Stimulated activated CD8-positive, alpha-beta memory T cell treated with anti-CD3 and anti-CD28 coated beads, Interleukin-7, amount 100 ng/mL, for 1 hour (primary cell): ENCODE results near the gene AGBL1.

Experiments
- DNase-seq, 2 donors: peaks; one replicate each; pipeline ENCODE4 v3.0.0-alpha.2; 2020; ENCODE audit warnings: low read depth in 2 of 2

The AGBL1 gene

GRCh38 chr15:86644339-86644738 is 564.7 kb downstream of the AGBL1 start:
- no peak for DNase-seq

- no peak for DNase-seq
Observed at GRCh38 chr15:86645925-86646500, 566.3 kb downstream of the AGBL1 start.

- no peak for DNase-seq
Observed at GRCh38 chr15:86647810-86648440, 568.3 kb downstream of the AGBL1 start.

- DNase-seq: no peak
Observed at GRCh38 chr15:86649277-86649676, 569.6 kb downstream of the AGBL1 start.

- no peak for DNase-seq
Observed at GRCh38 chr15:86650094-86650493, 570.4 kb downstream of the AGBL1 start.

- no peak for DNase-seq
Observed at GRCh38 chr15:86653344-86654197, 573.9 kb downstream of the AGBL1 start.

GRCh38 chr15:86654501-86654900 is 574.8 kb downstream of the AGBL1 start:
- DNase-seq: no peak

- DNase-seq: no peak
Observed at GRCh38 chr15:86657305-86657704, 577.6 kb downstream of the AGBL1 start.

GRCh38 chr15:86659724-86660411 is 580.2 kb downstream of the AGBL1 start:
- no peak for DNase-seq

- DNase-seq: no peak
Observed at GRCh38 chr15:86661580-86661979, 581.9 kb downstream of the AGBL1 start.

GRCh38 chr15:86663304-86663703 is 583.6 kb downstream of the AGBL1 start:
- DNase-seq: no peak

GRCh38 chr15:86663979-86664378 is 584.3 kb downstream of the AGBL1 start:
- no peak for DNase-seq

GRCh38 chr15:86664581-86664980 is 584.9 kb downstream of the AGBL1 start:
- DNase-seq: no peak

GRCh38 chr15:86676002-86676401 is 596.3 kb downstream of the AGBL1 start:
- DNase-seq: no peak

GRCh38 chr15:86677278-86677677 is 597.6 kb downstream of the AGBL1 start:
- no peak for DNase-seq

GRCh38 chr15:86685263-86685662 is 605.6 kb downstream of the AGBL1 start:
- DNase-seq: no peak

GRCh38 chr15:86689006-86689405 is 609.3 kb downstream of the AGBL1 start:
- DNase-seq: no peak

GRCh38 chr15:86690566-86690965 is 610.9 kb downstream of the AGBL1 start:
- DNase-seq: no peak

- no peak for DNase-seq
Observed at GRCh38 chr15:86691091-86691663, 611.5 kb downstream of the AGBL1 start.

- DNase-seq: no peak
Observed at GRCh38 chr15:86700864-86701610, 621.4 kb downstream of the AGBL1 start.

- DNase-seq: no peak
Observed at GRCh38 chr15:86701611-86701963, 621.9 kb downstream of the AGBL1 start.
